ENCODE results near the gene SOX2. TPM values are rescaled to one million over a fixed set of nuclear protein-coding genes. Genes with fewer than 3 reads are reported as not detected.

The SOX2 gene
- total RNA-seq: not detected in 2 replicates

DNA sequence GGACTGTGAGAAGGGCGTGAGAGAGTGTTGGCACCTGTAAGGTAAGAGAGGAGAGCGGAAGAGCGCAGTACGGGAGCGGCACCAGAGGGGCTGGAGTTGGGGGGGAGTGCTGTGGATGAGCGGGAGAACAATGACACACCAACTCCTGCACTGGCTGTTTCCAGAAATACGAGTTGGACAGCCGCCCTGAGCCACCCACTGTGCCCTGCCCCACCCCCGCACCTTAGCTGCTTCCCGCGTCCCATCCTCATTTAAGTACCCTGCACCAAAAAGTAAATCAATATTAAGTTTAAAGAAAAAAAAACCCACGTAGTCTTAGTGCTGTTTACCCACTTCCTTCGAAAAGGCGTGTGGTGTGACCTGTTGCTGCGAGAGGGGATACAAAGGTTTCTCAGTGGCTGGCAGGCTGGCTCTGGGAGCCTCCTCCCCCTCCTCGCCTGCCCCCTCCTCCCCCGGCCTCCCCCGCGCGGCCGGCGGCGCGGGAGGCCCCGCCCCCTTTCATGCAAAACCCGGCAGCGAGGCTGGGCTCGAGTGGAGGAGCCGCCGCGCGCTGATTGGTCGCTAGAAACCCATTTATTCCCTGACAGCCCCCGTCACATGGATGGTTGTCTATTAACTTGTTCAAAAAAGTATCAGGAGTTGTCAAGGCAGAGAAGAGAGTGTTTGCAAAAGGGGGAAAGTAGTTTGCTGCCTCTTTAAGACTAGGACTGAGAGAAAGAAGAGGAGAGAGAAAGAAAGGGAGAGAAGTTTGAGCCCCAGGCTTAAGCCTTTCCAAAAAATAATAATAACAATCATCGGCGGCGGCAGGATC lies at the start of gene SOX2:
Gene SOX2, plus strand, starts transcription at position 601 of the 811 bp plus-strand sequence. CDS start 436 bp downstream, outside the sequence.

Data from myometrial cell (primary cell).